Glomerular endothelial cell (primary cell): ENCODE data around the gene APOO. TPM values are rescaled to one million over a fixed set of nuclear protein-coding genes. Genes with fewer than 3 reads are reported as not detected.
"Not testable (repeated sequence)": the region's sequence is repeated elsewhere in the genome, so short reads cannot be mapped to it uniquely, and the experiment has no call there.

Experiments
- DNase-seq: peaks from one replicate; pipeline ENCODE4 v3.0.0-alpha.2; 2011; ENCODE audit warnings: low read depth, low spot score; ENCODE audit errors: extremely low read depth
- total RNA-seq: library from RNA; depleted of rRNA; stranded (reverse); fragments of >200 nt; gene quantifications from 2 replicates; pipeline ENCODE4 v1.2.3, GENCODE V29; 2015

APOO gene
- total RNA-seq, 1 donor from 2014 or later: 16.2 TPM

DNA sequence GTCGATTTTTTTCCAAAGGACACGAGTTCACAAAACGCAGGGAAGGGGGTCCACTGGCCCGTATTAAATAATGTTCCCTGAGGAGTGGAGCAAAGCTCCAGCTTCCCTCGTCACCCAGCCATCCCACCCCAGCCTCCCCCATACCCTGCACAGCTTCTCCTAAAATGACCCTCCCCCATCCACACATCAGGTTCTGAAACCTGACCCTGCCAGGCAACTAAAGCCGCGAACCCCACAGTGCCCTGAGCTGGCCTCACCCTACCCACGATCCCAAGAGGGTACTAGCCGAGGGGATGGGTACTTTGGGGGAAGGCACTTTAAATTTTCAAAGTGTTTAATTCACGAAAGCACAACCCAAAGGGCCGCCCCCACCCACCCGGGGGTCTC lies 634 bp downstream of the APOO start:
- no peak for DNase-seq

DNA sequence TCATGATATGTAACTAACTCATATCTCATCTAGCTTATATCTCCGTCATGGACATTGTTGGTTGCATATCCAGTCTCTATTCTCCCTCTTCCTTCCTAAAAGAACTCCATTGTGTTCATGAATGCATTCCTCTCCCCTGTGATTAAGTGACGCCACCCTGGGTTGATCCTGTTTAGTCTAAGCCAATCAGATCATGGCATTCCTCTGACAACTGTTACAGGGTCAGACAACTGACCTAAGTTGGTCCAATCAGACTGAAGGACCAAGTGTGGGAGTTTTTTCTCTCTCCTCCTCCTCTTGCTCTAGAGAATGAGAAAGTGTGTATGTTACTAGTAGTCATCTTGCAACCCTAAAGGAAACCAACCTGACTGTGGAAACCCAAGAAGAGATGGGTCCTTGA lies 3.6 kb downstream of the APOO start:
- DNase-seq: no peak

DNA sequence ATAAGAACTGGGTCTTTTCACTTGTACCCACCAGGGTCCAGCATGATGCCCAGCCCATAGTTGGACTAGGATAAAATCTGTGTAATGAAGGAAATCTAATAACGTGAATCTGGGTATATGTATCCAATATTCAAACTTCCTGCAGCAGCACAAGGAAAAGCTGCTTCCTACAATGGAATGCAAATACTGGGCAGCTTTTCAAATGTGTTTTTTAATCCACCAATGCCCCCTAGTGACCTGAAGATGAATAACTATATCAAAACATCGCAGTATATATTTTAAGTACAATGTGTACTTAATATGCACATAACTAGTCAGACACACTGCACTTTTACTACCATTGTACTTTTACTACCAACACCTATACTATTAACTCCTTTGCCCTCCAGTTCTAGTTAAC lies 5.3 kb downstream of the APOO start:
- no peak for DNase-seq

DNA sequence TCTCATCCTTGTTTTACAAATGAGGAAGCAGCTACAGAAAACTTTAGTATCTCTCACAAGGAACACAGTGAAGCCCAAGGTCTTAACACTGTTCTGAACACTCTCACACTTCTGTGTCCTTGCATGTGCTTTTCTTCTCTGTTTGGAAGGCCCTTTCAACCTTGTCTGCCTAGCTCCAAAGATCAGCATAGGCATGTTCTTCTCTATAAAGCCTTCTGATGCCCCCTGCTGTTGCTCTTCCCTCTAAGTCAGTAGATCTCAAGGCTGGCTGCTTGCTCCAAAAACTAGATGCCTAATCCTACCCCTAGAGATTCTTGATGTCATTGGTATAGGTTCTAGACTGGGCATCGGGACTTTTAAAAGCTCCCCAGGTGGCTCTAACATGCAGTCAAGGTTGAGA lies 5.9 kb downstream of the APOO start:
- no peak for DNase-seq

DNA sequence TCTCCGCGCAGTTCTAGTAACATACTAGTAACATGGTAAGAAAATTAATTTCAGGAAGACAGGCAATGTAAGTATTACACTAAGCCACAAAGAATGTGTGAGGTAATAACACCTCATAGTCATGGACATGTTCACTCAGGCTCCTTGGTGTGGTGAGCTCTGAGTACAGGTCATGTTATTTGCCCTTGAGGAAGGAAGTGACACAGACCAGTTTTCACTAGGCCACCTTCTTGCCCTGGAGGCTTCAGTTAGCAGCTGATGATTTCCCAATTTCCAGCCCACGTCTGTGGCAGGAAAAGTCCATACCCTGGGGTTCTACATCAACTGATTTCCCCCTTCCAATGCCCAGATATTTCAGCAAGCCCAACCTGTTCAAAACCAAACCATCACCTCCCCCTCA lies 6.7 kb downstream of the APOO start:
- no peak for DNase-seq

DNA sequence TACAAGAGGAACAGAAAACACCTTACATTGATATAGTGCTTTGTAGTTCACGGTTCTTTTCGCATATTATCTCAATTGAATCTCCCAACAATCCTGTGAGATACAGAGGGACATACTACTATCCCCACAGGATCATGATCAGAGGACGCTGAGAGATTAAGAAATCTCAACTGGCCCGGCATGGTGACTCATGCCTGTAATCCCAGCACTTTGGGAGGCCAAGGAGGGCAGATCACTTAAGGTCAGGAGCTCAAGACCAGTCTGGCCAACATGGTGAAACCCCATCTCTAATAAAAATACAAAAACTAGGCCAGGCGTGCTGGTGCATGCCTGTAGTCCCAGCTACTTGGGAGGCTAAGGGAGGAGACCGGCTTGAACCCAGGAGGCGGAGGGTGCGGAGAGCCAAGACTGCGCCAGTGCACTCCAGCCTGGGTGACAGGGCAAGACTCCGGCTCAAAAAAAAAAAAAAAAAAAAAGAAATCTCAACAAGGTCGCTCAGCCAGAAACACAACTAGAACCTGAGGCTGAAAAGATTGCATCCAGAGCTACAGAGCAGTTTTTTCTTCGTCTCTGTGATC lies 7.4 kb downstream of the APOO start:
- DNase-seq: no peak

DNA sequence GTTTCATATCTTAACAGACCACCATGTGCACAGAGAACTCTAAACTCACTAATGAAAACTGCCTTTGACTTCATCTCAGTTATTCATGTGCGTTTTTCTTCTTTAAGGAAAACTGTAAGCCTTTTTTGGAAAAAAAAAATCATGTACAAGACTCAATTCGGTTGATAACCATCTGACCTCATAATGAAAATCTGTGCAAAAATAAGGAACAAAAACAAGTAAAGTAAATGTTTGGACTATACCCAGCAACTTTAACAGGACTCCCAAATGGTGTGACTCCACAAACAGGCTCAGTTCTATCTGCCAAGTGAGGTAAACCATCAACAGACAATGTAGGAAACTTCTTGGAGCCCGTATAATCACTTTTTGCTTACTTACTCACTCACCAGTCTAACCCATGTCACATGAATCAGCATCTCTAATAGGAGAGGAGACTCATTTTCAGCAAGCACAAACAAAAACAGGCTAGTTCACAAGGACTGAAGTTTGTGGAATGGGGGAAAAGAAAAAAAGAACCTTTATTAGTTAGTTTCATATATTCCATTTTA lies 9.3 kb downstream of the APOO start:
- no peak for DNase-seq

DNA sequence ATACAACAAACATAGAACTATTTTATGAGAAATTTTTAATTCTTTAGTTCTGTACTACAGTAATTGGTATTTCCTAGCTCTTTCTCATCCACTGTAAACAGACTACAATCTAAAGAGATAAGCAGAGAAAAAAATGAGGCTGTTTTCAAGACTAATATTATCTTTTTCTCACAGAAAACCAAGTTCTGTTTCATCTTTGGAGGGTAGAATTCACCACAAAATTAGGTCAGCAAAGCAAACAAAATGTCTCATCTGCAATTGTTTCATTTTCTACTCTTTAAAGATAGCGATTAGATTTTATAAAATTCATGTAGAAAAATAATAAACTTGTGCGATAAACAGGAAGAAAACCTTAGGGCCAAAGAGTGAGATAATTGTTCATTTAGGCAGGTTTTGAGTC lies 10.8 kb downstream of the APOO start:
- DNase-seq: no peak

DNA sequence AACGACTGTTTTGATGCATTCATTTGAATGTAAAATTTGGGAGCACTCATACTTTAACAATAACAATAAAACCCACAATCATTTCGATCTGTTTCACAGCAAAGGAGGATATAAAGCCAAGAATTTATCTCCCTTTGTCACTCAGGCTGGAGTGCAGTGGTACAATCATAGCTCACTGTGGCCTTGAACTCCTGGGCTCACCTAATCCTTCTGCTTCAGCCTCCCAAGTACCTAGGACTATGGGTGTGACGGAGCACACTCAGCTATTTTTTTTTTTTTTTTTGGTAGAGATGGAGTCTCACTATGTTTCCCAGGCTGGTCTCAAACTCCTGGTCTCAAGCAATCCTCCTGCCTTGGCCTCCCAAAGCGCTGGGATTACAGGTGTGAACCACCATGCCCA lies 11.2 kb downstream of the APOO start:
- DNase-seq: not testable (repeated sequence)

DNA sequence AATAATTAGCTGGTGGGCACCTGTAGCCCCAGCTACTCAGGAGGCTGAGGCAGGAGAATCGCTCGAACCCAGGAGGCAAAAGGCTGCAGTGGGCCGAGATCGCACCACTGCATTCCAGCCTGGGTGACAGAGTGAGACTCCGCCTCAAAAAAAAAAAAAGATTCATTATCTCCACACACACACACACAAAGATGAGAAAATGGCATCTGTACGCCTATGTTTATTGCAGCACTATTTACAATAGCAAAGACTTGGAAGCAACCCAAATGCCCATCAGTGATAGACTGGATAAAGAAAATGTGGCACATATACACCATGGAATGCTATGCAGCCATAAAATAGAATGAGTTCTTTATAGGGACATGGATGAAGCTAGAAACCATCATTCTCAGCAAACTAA lies 12.7 kb downstream of the APOO start:
- not testable (repeated sequence) for DNase-seq

DNA sequence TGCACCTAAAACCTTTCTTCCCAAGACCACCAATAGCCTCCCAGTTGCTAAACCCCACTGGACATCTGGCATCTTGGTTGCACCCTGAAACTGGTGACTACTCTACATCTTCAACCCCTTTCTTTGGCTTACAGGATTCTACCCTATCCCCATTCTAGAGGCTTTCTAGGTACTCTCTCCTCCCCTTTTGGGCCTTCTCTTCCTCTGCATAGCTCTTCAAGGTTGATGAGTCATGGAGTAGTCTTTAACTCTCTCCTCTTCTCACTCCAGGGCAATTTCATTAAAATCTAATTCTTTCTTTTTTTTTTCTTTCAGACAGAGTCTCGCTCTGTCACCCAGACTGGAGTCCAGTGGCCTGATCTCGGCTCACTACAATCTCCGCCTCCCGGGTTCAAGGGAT lies 16.8 kb downstream of the APOO start:
- no peak for DNase-seq

DNA sequence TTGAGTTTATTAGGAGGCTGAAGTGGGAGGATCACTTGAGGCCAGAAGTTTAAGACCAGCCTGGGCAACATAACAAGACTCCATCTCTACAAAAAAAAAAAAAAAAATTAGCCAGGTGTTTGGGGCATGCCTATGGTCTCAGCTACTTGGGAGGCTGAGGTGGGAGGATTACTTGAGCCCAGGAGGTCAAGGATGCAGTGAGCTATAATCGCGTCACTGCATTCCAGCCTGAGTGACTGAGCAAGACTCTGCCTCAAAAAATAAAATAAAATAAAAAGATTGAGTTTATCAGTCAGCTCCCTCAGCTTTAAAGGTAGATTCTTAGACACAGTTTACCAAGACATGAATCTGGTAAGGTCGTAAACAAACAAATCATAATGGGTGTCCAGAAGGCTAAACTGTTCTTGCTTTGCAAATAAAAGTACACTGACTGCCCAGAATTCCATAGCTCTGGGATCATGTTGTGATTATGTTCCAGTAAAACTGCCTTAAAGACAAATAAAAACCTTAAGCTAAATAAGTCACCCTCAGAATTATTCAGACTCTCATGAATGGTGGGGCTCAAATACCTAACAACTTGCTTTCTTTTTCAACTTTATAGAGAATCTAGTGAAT lies 18.7 kb downstream of the APOO start:
- no peak for DNase-seq

DNA sequence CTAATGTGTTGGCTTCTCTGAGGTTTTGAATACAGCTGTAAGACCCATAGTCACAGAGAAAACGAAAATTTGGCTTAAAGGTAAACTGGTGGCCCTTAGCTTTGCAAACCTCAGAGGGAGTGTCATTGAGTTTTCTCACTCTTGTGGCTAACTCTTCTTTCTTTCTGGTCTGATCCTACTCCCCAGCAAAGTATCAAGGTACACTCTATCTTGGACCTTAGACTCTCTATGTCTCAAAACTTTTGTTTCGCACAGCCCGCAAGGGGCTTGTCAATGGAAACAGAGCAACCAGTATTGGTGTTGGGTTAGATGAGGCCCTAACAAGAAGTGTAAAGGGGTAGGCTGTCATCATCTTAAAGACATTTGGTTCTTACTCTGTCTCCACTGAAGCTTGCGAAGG lies 19.8 kb downstream of the APOO start:
- no peak for DNase-seq

DNA sequence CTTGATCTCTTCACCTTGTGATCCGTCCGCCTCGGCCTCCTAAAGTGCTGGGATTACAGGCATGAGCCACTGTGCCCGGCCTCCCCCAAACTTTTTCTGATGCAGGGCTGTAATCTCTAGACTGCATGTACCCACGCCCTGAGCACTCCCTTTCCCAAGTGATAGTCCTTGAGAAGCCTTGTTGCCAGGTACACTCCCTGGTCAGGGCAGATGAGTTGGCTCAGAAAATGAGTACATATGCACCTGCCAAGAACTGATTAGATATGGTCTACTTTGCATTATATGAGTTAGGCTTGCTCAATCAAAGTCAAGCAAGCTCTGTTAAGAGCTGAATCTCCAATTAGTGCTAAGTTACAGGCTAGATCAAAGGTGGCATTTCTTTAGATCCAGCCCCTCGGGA lies 20.3 kb downstream of the APOO start:
- DNase-seq: no peak

DNA sequence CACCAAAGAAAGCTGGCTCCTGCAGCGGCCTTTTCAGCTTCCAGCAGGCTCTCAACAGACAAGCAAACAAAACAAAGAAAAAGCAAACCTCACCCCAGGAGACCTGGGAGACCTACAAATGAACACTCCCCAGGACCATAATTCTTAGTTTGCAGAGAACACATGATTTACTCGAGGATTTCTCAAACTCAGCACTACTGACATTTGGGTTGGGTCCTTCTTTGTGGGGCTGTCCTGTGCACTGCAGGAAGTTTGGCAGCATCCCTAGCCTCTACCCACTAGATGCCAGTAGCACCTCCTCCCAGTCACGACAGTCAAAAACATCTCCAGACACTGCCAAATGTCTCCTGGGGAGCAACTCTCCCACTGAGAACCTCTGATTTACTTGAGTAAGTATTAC lies 21.9 kb downstream of the APOO start:
- no peak for DNase-seq

DNA sequence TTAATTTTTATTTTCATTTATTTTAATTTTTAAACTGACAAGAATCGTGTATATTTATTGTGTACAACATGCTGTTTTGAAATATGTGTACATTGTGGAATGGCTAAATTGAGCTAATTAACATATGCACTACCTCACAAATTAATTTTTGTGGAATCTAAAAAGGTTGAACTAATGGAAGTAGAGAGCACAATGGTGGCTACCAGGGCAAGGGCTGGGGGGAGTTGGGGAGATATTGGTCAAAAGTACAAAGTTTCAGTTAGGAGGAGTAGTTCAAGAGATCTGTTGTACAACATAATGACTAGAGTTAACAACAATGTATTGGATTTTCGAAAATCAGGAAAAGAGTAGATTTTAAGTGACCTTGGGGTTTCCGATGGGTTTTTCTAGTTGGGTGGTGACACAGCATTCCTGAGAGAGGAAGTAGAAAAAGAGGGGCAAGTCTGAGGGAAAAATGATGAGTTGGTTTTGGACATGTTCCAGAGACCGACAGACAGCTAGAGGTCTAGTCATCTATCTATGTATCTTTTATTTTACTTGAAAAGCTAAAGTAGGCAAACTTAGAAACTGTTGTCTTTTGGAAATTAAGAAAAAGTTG lies 23.2 kb downstream of the APOO start:
- DNase-seq: no peak

DNA sequence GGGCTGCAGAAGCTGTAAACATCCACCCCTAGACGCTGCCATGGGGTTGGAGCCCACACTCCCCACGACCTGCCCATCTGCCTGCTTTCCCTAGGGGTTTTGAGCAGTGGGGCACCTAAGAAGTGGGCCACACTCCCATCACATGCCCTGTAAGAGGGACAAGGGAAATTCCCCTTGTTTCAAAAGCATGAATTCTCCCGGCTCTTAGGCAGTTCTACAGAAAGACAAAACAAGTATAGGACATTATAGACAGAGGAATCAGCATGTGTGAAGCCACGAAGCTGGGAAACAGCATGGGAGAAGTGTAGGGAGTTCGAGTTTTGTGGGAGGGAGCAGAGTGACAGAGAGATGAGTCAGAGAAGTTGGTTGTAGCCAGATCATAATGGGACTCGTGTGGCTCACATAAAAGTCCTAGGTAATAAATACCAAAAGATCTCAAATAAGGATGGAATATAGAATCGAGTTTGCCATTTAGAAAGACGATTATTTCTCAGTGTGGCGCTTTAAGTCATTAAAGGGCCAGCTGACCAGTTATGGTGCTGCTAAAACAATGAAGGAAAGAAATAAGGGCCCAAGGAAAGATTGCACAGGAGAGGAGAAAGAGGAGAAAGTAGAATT lies 23.9 kb downstream of the APOO start:
- no peak for DNase-seq

DNA sequence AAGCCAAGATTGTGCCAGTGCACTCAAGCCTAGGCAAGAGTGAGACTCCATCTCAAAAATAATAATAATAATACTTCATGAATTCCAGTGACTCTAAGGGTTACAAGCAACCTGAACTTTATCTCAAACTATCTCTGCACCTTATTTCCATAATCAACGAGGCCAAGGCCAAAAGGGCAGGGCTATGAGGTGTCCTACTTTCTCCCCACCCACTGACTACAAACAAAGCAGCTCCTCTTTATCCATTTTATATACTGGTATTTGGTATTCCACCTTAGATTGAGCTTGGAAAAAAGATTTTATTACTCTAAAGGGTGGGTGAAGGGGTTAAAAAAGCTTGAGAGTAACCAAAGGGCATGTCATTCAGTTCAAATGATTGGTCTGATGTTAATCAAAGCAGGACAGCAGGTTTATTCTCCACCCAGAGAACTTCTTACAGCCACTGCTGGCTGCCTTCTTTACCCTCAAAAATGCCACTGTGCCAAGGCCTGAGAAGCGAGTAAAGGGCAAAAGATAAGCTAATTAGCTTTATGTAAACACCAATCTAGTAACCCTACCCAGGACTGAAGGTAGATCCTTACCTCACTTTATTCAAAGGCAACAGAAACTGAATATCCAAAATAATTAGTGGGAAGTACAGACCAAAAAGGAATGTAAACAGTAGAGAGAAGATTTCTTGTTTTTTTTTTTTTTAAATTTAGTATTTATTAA lies 28.2 kb downstream of the APOO start:
- no peak for DNase-seq

DNA sequence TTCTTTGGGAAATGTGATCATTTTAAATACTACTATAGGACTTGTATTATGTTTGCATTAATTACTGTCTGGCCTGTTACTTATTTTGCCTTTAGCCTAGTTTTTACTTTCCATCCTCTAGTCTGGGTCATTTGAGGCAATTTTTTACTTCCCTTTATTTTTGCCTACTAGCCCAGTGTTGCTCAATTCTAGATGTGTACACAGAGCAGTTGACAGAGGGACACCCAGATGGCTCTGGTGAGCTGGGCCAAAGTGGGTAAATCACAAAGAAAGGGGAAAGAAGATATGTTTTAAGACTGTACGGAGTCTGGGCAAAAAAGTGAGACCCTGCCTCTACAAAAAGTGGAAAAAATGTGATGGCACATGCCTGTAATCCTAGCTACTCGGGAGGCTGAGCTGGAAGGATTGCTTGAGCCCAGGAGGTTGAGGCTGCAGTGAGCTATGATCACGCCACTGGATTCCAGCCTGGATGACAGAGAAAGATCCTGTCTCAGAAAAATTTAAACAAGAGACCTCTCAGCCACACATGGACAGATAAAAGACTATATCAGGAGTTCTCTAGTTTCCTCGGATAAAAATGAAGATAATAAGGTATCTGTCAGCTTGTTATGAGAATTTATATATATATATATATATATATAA lies 35.7 kb downstream of the APOO start:
- DNase-seq: no peak

DNA sequence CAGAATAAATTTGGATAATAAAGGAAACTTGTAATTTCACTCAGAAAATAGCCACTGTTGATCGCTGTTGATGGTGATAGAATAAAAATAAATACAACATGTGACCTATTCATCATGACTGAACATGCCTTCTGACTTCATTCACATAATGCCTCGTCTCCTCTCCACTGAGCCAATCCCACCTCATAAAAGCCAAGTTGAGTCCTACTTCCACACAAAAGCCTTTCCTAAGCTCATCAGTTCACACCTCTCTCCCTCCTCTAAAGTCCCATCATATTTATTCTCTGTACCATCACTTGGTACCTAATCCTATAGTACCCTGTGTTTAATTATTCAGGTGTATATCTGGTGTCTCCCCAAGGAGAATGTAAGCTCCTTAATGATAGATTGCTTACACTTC lies 37.7 kb downstream of the APOO start:
- DNase-seq: no peak

DNA sequence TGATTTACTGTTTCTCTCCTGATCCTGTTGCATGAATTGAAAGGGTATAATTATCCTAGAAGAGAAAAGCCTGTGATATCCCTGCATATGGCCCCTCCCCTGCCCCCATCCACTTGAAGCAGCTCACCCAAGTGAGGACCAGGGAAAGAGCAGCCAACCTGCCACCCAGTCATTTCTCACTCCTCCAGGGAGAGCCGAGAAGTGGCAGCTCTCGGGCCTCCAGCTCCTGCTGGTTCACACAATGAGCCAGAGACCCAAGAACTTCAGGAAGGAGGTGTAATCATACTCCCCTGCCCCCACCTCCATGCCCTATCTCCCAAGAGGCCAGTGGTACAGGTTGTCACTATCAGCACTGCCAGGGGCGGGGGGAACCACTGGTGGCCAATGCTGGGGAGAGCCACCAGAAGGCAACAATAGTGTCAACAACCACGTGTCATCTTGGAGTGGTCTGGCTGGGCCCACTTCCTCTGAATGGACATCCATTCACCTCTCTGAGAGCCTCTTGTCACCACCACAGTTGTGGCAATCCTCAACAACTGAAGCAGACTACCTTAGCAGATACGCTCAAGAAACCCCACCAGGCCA lies 42.9 kb downstream of the APOO start:
- DNase-seq: no peak
